GM21529 (cell line): ENCODE measurements around the gene RABAC1.

Experiments
- ATAC-seq: cut with Tn5 transposase; IDR thresholded peaks from one replicate; pipeline ENCODE4 v1.9.1; 2021; ENCODE audit not compliant: unreplicated experiment

The RABAC1 gene

DNA sequence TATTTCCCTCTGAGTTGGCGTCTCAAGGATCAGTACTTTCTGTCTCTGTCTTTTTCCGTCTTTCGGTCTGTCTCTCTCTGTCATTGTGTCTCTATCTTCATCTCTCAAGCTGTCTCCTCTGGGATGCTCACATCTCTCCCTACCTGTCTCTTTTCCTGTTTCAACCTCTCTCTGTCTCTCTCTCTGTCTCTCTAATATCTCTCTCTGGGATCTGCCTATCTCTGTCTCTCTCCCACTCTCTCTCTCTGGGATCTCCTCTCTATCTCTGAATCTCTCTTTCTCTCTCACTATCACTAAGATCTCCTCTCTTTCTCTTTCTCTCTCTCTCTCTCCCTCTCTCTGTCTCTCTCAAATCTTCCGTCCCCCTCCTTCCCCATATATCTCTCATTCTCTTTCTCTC, 30.9 kb upstream of the RABAC1 start:
- ATAC-seq = no peak

DNA sequence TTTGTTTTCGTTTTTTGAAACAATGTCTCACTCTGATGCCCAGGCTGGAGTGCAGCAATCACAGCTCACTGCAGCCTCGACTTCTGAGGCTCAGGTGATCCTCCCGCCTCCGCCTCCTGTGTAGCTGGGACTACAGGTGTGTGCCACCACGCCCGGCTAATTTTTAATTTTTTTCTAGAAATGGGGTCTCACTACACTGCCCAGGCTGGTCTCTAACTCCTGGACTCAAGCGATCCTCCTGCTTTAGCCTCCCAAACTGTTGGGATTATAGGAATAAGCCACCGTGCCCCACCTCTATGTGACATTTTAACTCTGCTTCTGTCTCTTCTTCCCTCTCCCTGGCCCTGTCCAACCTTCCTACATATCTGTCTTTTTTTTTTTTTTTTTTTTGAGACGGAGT, 29.8 kb upstream of the RABAC1 start:
- ATAC-seq = no peak

DNA sequence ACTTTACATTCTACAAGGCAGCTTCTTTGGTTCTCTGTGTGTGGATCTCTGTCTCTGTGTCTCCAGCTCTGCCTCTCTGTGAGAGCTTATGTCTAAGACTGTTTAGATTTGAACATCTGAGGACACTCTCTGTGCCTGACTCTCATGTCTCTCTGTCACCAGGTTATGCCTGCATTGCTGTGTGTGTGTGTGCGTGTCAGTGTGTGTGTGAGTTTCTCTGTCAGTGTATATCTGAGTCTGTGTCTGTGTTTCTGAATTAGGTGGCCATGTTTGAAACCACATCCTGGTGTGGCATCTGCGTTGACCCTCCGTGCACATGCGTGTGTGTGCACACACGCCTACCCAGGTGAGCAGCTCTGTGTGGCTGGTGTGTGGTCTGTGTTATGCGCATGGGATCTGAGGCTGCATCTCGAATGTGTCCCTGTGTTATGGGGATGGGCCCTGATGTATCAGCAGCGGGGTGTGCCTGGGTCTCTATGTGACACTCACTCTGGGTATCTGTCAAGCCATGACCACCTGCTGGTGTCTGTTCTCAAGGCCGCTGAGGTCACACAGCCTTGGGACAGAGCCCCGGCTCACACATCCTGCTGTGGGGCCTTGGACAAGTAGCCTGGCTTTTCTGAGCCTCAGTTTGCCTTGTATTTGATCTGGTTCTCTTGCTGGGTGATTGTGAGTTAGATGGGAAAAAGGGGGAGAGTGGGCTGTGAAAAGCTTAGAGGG, 28.2 kb upstream of the RABAC1 start:
- ATAC-seq = no peak

DNA sequence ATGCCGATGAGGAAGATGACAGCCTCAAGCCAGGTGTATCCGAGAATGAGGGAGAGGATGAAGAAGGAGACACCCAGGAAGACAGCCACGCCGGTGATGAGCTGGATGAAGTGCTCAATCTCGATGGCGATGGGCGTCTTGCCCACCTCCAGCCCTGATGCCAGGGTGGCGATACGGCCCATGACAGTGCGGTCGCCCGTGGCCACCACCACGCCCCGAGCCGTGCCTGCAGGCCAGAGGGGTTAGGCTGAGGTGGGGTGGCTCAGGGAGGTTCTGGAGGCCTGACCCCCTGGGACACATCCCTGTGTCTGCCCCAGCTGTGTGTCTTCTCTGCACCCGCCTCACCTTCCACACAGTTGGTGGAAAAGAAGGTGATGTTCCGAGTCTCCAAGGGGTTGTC, 25.8 kb upstream of the RABAC1 start:
- no peak for ATAC-seq

DNA sequence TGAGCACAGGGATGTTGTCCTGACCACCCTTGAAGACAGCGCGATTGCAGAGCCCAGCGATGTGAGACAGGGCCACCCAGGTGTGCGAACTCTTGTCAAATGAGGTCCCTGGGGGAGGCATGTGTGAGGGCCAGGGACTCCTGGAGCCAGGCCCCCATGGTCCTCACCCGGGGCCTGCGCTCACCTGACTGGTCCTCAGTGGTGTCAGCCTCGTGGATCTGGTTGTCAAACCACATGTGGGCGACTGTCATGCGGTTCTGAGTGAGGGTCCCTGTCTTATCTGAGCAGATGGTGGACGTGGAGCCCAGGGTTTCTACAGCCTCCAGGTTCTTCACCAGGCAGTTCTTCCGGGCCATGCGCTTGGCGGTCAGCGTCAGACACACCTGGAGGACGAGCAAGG, 22.6 kb upstream of the RABAC1 start:
- ATAC-seq = no peak

DNA sequence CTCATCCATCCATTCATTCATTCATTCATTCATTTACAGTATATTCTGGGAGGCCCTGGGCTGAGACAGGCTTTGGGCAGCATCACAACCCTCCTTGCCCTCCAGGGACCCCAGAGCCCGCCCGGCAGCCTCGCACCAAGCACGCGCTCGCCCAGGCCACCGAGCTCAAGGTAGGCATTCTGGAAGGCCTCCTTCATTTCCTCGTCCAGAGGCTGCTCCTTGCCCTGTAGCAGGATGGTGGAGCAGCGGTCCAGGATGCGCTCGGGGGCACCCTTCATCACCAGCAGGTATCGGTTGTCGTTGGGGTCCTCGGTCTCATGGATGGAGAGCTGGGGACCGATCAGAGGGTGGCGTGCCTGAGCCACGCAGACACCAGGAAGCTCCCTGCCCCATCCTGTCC, 19.3 kb upstream of the RABAC1 start:
- ATAC-seq = no peak

DNA sequence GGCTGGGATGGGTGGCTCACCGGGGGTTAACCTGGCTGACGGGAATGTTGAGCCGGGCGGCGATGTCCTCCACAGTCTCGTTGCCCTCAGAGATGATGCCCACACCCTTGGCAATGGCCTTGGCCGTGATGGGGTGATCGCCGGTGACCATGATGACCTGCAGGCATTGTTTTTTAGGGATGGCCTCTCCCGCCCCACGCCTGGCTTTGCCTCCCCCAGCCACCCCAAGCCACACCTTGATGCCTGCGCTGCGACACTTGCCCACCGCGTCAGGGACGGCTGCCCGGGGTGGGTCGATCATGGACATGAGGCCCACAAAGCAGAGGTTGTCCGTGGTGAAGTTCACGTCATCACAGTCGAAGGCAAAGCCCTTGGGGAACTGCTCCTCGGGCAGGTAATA, 18.8 kb upstream of the RABAC1 start:
- no peak for ATAC-seq

DNA sequence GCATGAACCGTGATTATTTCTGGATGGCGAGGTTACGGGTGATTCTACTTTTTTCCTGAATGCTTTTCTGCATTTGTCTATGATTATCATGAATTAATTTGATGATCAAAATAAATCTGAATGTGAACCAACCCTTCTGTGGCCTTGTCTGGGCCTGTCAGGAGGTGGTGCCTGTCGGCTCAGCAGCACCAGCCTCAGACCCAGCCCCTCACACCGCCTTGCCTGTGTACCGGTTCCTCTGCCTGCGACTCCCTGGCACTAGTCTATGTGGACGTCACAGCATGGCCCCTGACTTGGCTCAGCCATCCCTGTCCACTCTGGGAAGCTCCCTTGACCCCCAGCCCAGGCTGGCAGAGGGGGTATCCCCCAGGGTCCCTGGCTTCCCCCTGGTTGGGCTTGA, 15.5 kb upstream of the RABAC1 start:
- ATAC-seq = no peak

GRCh38 chr19:41971363-41971762, 12.2 kb upstream of the RABAC1 start:
- ATAC-seq = no peak

DNA sequence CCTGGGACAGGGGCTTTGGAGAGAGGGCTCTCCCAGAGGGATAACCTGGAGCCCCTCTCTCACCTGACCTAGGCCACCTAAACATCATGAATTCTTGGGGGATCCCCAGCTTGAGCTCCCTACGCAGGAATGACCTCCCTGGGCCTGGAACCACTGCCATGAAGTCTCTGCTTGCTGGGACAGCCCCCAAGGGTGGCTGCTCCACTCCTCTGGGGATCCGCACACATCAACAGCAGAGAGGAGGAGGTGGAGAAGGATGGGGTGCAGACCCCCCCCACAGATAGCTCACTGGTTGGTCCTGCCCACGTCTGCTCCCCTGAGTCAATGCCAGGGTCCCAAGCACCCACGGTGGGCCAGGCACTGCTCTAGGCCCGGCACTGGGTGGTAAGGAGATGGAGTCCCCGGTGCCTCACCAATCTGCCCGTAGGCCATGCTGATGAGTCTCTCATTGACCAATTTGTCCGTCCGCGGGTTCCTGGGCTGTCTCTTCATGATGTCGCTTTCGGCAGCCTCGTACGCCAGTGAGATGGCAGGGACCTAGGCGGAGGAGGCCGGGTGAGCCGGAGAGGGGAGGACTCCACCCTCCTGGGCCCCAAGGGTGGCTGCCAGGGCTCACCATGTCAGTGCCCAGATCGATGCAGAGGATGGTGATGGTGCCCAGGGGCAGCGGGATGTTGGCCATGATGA, 10.8 kb upstream of the RABAC1 start:
- no peak for ATAC-seq

DNA sequence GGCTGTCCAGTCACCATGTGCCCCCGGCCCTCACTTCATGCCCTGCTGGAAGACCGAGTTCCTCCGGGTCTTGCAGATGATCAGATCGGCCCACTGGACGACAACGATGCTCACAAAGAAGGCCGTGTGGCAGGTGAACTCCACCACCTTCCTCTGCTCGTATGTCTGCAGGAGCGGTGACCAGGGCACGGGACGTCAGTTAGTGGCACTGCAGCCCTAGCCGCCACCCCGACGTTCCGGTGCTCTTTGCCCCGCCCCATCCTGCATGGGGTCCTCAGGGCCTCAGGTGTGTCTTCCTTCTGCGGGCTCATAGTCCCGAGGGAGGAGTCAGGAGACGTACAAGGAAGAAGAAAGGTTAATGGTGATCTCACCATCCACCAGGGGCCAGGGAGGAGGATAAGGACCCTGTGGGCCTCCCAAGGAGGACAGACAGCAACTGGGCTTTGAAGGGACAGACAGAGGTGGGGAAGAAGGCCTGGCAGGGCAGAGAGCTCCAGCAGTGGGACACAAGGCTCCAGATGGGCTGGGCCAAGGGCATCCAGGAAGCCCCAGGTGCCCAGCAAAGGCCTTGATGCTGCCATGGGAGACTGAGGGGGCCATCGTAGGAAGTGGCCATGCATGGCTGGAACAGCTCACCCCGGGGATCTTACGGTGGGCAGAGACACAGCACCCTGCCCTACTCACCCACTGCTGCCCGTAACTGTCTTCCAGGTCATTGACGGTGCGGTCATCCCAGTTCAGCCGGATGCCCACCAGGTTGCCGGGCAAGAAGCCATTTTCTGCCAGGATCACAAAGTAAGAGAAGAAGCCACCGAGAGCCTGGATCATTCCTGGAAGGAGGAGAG, 9.9 kb upstream of the RABAC1 start:
- ATAC-seq = no peak

DNA sequence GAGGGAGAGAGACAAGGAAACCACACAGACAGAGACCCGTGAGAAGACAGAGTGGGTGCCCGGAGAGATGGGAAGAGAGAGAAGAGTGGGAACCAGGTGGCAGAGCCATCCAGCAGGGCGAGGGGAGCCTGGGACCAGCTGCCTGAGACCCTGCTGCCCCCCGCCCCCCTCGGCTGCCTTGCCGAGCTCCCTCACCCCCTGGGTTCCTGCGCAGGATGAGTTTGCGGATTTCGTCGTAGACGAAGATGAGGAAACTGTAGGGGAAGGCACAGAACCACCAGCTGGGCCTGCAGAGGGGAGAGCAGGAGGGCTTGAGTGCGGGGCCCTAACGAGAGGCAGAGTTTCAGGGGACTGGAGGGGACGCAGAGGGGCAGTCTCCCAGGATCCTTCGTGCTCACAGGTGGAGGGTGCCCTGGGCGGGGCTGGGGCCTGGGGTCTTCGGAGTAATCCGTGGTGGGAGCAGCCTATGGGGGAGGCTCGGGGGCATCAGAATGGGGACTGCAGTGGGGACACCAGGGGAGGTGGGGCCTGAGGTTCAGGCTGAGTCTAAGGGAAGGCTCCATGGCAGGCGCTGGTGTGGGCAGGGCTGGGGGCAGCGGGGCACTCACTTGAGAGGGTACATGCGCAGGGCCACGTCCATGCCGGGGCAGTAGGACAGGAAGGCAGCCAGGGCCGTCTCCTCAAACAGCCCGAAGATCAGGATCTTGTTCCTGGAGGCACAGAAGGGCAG, 8.1 kb upstream of the RABAC1 start:
- ATAC-seq = no peak

DNA sequence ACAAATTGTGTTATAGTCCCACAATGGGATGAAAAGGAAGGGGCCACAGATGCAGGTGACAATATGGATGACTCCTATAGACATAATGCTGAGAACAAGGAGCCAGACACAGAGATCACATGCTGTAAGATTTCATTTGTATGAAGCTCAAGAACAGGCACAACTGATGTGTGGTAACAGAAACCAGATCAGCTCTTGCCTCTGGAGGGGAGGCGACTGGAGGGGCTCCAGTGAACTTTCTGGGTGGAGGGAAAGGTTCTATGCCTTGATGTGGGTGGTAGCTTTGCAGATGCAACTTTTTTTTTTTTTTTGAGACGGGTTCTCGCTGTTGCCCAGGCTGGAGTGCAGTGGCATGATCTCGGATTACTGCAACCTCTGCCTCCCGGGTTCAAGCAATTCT, 6.0 kb upstream of the RABAC1 start:
- no peak for ATAC-seq

DNA sequence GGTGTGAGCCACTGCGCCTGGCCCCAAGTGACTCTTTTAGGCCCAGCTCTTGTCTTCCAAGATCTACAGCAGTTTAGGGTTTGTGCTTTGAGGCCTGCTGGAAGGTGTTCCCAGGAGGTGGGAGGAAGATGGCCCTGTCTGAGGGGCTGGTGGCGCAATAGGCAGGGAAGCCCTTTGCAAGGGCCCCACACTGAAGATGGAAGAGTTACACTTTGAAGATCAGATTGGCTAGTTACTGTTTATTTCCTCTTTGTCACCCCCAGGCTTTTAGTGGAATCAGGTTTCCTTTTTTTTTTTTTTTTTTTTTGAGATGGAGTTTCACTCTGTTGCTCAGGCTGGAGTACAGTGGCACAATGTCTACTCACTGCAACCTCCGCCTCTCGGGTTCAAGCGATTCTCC, 1.9 kb upstream of the RABAC1 start:
- no peak for ATAC-seq

DNA sequence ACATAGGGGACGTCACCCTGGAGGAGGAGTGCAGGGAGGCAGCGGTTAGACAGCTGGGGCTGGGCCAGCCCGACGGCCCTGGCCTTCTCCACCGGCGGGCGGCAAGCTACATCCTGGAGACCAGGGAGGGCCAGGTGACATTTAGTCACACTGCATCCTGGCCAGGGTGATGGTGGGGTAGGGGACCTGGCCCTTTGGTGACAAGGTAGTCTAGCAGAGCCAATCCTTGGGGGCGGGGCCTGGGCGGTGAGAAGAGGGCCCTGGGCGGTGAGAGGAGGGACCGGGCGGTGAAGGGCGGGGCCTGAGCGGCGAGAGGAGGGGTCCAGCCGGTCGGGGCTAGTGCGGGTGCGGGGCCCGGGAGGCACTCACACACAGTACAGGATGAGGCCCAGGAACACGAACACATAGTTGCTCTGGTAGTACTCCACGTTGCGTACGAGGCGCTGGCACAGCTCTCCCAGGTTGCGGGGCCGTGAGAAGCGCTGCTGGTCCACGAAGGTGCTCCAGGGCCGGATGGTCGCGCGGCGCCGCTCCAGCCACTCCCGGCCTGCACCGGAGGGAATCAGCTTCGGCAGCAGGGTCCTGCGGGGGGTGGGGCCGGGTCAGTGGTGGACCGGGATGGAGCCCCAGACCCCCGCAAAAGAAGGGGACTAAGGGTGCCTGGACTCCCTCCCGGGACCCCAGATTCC, 610 bp downstream of the RABAC1 start:
- ATAC-seq = peak; percentile 48

DNA sequence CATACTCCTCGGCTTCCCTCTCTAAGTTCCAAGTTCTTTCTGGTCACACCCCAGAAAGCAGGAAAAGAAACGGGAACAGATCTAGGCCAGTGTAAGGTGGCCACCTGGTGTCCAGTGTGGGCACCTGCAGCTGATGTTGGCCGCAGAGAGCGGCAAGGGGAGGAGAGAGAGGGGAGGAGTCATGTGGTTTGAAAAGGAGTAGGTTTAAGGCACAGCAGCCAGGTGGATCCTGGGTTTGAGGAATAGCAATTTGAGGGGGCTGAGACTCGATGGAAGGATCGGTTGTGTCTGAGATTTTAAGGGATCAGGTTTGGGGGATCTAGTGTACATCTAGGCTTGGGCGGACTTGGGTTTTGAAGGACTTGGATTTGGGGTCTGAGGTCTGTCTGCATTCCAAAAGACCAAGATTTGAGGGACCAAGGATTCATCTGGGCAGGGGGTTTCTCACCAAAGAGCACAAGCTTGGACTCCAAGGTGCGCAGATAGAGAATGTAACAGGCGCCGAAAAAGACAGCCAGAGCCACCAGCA, 1.2 kb downstream of the RABAC1 start:
- ATAC-seq = no peak

DNA sequence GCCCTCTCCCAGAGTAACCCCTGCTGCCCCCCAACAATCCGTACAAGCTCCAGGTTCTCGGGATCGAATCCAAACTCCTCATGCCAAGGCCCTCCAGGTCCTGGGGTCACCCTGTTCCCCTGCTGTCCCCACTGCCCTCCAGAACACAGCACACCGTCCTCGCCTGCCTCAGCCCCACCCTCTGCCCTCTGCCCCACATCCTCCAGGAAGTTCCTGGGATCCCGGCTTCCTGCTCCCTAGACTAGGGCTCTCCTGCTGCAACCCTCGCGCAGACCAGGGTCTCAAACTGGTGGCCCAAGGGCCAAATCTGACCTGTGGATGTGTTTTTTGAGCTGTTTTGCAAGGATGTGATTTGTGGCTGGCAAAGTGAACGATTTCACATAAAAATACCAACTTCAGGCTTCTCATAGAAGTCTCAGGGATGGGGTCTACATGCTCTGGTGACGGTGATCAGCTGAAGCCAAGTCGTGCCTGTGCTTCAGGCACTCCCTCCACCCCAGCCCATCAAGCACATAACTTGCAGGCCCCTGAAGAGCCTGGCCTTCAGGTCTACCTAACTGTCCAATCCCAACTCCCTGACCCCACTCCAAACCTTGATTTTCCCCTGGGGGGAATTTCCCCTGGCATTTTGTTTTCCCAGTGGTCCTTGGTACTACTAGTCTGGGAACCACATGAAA, 1.8 kb downstream of the RABAC1 start:
- no peak for ATAC-seq

GRCh38 chr19:41956621-41957020, 2.5 kb downstream of the RABAC1 start:
- ATAC-seq = no peak

DNA sequence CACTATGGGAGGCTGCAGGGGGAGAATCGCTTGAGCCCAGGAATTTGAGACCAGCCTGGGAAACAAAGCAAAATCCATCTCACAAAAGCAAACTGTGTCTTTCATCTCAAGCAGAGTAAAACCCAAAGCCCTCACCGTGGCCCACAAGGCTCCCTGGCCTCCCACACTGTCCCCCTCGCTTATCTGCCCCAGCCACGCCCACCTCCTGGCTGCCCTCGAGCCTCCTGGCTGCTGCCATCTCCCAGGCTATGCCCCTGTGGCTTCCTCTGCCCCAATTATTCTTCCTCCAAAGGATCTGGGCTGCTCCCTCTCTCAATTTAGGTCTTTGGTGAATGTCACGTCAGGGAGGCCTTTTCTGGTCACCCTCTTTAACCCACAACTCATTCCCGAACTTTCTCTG, 3.6 kb downstream of the RABAC1 start:
- no peak for ATAC-seq

- ATAC-seq = no peak
Observed at GRCh38 chr19:41951686-41952172, 7.4 kb downstream of the RABAC1 start.
